Erythroblast (primary cell): Measurements from ENCODE around the gene TGIF1.

ENCODE experiments used
- GATA1 ChIP-seq: IDR thresholded peaks from 2 replicates; pipeline ENCODE4 v1.6.1; 2011; ENCODE audit warnings: low read depth, mild to moderate bottlenecking, control low read depth, low read length, moderate library complexity
- POLR2A ChIP-seq: IDR thresholded peaks from 2 replicates; pipeline ENCODE4 v1.6.1; 2011; ENCODE audit warnings: mild to moderate bottlenecking, low read length

- TF ChIP-seq POLR2A (no peak), GATA1 (no peak)
Measured at GRCh38 chr18:3444954-3445353, 5.0 kb upstream of the TGIF1 start.
